SKM-1 treated with dmso at 0.1 percent for 144 hours (cell line): ENCODE data around the gene MRPL18.

Source experiments
- DNase-seq: peaks from one replicate; lab custom pipeline; 2025; ENCODE audit not compliant: unreplicated experiment; lab: John Stamatoyannopoulos, UW

MRPL18 gene

GRCh38 chr6:159838020-159838744 lies 47.9 kb downstream of the MRPL18 start:
- no peak for DNase-seq

DNA sequence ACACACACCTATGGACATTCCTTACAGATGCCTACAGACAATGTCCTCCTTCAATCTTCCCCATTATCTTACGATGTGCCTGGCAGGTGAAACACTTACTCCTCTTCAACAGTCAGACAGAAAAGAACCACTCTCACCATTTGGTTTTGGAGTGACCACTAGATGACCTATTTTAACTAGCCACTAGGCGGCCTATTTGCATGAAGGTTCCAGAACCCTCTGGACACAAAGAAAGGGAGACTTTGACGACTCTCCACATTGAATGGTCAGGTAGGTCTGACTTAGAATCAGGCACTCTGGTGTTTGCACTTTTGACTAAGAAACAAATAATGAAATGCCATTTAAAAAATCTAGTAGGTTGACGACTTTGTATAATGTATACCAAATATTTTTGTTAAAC lies 51.8 kb downstream of the MRPL18 start:
- DNase-seq, result no peak

- DNase-seq, result no peak
These were observed 54.7 kb downstream of the MRPL18 start for GRCh38 chr6:159844737-159845645.
